Loucy (cell line): ENCODE data around the gene RBMS3.

ENCODE experiments used
- CTCF ChIP-seq: fragments of 200-600 bp; sonication (generic); conservative IDR thresholded peaks from 2 replicates; pipeline ENCODE4 v1.5.1; 2014; ENCODE audit warnings: mild to moderate bottlenecking, antibody characterized with exemption, low read length
- EZH2phosphoT487 ChIP-seq: fragments of 200-600 bp; IDR thresholded peaks from 2 replicates; pipeline ENCODE4 v1.6.1; 2018; ENCODE audit warnings: antibody characterized with exemption, mild to moderate bottlenecking, moderate library complexity, borderline replicate concordance

DNA sequence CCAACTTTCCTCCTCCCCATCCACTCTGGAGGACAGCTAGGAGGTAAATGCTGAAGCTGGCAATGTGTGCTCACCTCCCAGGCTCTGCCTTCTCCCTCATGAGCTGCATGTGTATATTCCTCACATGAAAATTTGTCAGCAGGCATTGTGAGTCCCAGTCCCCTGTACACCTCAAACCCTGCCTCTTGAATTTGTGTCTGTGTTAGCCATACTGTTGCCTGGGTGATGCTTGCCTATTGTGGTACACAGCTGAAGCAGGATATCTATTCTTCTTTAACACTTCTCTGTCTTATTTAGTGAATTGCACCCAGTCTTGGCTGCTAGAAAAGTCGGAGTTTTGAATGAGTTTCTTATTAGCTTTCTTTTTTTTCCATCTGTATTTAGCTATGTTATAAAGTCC, 739.5 kb downstream of the RBMS3 start:
- TF ChIP-seq CTCF (no peak), EZH2phosphoT487 (no peak)
